ENCODE results near the gene NUBP2. TPM values are rescaled to one million over a fixed set of nuclear protein-coding genes. Genes with fewer than 3 reads are reported as not detected.

The NUBP2 gene
- total RNA-seq, 2 donors from 2014 or later = 64.6 to 68.5 TPM

DNA sequence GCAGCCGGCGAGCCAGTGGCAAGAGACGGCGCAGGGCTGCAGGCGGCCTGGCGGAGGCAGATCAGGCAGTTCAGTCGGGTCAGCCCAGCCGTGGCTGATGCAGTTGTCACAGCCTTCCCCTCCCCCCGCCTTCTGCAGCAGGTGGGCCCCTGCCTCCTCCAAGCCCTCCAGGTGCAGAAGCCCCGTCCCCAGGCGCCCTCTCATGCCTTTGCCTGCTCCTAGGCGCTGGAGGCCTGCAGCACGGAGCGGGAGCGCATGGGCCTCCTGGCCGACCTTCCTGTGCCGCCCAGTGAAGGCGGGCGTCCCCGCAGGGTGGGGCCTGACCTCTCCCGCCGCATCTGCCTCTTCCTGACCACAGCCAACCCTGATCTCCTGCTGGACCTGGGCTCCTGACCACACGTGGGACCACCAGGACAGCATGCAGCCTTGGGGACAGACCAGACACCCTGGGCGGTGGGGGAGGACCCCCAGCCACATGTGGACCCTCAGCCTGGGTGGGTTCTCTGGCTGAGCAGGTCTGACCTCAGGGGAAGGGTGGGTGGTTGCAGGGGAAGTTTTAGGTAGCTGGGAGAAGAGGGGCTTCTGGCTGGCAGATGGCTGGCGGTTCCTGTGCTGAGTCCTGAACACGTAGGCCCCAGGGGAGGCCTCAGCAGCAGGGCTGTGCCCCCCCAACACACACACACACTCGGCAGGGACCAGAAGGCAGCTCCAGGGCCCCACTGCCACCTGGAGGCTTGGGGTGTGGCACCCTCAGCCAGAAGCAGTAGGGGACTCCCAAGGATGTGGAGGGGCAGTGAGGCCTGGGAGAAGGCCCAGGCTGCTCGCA, 6.7 kb upstream of the NUBP2 start:
- H3K4me1 ChIP-seq (ENCODE audit: control insufficient read depth in 1 of 2, low read depth in 2 of 2) = peaks cover 16 to 30% of the 10 kb centered on the region in 2 donors
- peaks cover 30% of the 10 kb centered on the region for H3K36me3 ChIP-seq
- H3K9me3 ChIP-seq = no peaks in the 10 kb centered on the region
- TF ChIP-seq, protein P1, sequence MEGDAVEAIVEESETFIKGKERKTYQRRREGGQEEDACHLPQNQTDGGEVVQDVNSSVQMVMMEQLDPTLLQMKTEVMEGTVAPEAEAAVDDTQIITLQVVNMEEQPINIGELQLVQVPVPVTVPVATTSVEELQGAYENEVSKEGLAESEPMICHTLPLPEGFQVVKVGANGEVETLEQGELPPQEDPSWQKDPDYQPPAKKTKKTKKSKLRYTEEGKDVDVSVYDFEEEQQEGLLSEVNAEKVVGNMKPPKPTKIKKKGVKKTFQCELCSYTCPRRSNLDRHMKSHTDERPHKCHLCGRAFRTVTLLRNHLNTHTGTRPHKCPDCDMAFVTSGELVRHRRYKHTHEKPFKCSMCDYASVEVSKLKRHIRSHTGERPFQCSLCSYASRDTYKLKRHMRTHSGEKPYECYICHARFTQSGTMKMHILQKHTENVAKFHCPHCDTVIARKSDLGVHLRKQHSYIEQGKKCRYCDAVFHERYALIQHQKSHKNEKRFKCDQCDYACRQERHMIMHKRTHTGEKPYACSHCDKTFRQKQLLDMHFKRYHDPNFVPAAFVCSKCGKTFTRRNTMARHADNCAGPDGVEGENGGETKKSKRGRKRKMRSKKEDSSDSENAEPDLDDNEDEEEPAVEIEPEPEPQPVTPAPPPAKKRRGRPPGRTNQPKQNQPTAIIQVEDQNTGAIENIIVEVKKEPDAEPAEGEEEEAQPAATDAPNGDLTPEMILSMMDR (IDR thresholded peaks at IDR 0.05) = no peak
- ATAC-seq (ENCODE audit: insufficient number of reproducible peaks, low FRiP score, low read depth) (no peak), DNase-seq (ENCODE audit: low spot score) (no peak)
- H3K27ac ChIP-seq = no peak overlapping the region
- no peaks in the 10 kb centered on the region for H3K27me3 ChIP-seq (replicated peaks; ENCODE audit: insufficient read depth)
- no peak overlapping the region for H3K4me3 ChIP-seq

DNA sequence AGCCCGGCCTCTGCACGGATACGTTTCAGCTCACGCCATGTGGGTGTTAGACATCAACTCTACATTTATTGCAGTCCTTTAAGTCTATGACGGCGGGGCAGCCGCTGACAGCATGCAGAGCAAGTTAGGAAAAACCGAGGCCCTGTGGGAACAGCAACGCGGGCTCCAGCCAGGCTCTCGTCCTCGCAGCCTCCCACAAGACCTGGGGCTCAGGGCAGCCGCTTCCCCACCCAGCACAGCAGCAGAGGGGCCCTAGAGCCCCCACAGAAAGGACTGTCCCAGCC, 6.1 kb upstream of the NUBP2 start:
- peaks cover 21 to 36% of the 10 kb centered on the region in 2 donors for H3K4me1 ChIP-seq (ENCODE audit: control insufficient read depth in 1 of 2, low read depth in 2 of 2)
- no peak overlapping the region for H3K27ac ChIP-seq
- H3K4me3 ChIP-seq = no peak overlapping the region
- DNase-seq (ENCODE audit: low spot score) (no peak), ATAC-seq (ENCODE audit: insufficient number of reproducible peaks, low FRiP score, low read depth) (no peak)
- no peaks in the 10 kb centered on the region for H3K27me3 ChIP-seq (replicated peaks; ENCODE audit: insufficient read depth)
- TF ChIP-seq, protein P1 (IDR thresholded peaks at IDR 0.05) = no peak
- peaks cover 30% of the 10 kb centered on the region for H3K36me3 ChIP-seq
- no peaks in the 10 kb centered on the region for H3K9me3 ChIP-seq

DNA sequence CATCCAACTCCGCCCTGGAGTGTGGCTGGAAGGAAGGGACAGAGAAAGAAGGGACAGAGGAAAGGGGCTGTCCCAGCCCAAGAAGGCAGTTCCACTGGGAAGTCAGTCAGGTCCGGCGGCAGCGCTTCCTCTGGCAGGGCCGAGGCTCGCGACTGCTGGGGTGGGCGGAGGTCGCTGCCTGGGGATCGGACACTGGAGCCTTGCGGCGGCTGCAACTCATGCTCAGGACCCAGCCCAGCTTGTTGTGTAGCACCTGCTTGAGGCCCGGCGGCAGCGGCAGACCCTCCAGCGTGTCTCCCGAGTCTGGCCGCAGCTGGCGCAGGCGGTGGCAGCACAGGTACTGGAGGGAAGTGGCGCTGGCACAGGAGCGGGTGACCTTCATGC, 5.8 kb upstream of the NUBP2 start:
- H3K27me3 ChIP-seq (replicated peaks; ENCODE audit: insufficient read depth) = no peaks in the 10 kb centered on the region
- H3K9me3 ChIP-seq = no peaks in the 10 kb centered on the region
- H3K36me3 ChIP-seq = peaks cover 30% of the 10 kb centered on the region
- no peak for ATAC-seq (ENCODE audit: insufficient number of reproducible peaks, low FRiP score, low read depth)
- TF ChIP-seq, protein P1 (IDR thresholded peaks at IDR 0.05) = no peak
- no peak overlapping the region for H3K4me3 ChIP-seq
- peaks cover 21 to 36% of the 10 kb centered on the region in 2 donors for H3K4me1 ChIP-seq (ENCODE audit: control insufficient read depth in 1 of 2, low read depth in 2 of 2)
- DNase-seq (ENCODE audit: low spot score) = no peak
- no peak overlapping the region for H3K27ac ChIP-seq

DNA sequence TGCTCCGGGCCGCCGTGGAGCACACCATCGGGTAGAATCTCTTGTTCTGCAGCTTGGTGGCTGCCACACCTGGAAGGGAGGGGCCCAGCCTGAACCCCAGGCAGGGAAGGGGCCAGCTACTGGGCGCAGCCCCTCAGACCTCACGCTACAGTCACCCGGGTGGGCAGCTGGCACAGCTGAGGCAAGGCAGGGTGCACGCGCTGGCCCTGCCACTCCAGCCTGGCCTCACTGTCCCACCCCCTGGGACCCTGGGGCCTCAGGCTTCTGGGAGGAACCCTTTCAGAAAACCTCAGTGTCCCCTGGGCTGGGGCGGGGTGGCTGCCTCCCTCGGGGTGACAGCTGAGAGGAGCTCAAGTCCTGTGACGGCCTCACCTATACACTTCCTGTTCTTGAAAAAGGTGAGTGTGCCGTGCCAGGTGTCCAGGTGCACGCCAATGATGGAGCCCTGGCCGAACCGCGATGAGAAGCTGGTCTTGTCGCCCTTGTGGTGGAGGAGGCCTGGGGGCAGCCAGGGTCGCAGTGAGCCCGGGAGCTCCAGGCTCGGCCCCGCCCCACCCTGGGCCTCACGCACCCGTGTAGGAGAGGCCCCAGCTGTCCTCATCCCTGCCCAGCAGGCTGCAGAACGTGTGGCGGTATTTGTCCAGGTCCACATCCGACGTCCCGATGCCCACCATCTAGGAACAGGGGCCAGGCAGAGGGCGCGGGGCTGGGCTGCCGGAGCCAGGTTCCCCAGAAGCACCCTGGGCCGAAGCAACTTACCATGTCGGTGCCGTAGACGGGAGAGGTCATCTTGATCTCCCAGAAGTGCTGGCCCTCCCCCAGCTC, 5.2 kb upstream of the NUBP2 start:
- no peak for ATAC-seq (ENCODE audit: insufficient number of reproducible peaks, low FRiP score, low read depth)
- Histone ChIP-seq H3K27ac (no peak overlapping the region), H3K4me1 (ENCODE audit: control insufficient read depth in 1 of 2, low read depth in 2 of 2) (peaks cover 18 to 33% of the 10 kb centered on the region in 2 donors), H3K27me3 (replicated peaks; ENCODE audit: insufficient read depth) (no peaks in the 10 kb centered on the region), H3K9me3 (no peaks in the 10 kb centered on the region), H3K36me3 (peaks cover 30% of the 10 kb centered on the region), H3K4me3 (no peak overlapping the region)
- TF ChIP-seq, protein P1 (IDR thresholded peaks at IDR 0.05) = no peak
- no peak for DNase-seq (ENCODE audit: low spot score)

Data from thoracic aorta (tissue), 2 donors.